Upper lobe of right lung (tissue), 1 donor: ENCODE results near the gene OLAH. TPM values are rescaled to one million over a fixed set of nuclear protein-coding genes. Genes with fewer than 3 reads are reported as not detected.

ENCODE experiments used
- ATAC-seq: fragments of 200-7000 bp; cut with Tn5 transposase; one replicate; pipeline ENCODE4 v1.9.1; 2020; ENCODE audit warnings: mild to moderate bottlenecking, moderate library complexity
- DNase-seq: peaks from one replicate; pipeline ENCODE4 v3.0.0-alpha.2; 2020
- H3K27ac ChIP-seq: fragments of 200-600 bp; one replicate; pipeline ENCODE4 v1.8.0; 2022
- H3K27me3 ChIP-seq: fragments of 200-600 bp; one replicate; pipeline ENCODE4 v1.8.0; 2022; ENCODE audit warnings: mild to moderate bottlenecking
- H3K36me3 ChIP-seq: fragments of 200-600 bp; one replicate; pipeline ENCODE4 v1.8.0; 2022
- H3K4me1 ChIP-seq: fragments of 200-600 bp; one replicate; pipeline ENCODE4 v1.8.0; 2022
- H3K4me3 ChIP-seq: fragments of 200-600 bp; one replicate; pipeline ENCODE4 v1.8.0; 2022; ENCODE audit warnings: mild to moderate bottlenecking
- H3K9me3 ChIP-seq: fragments of 200-600 bp; one replicate; pipeline ENCODE4 v1.8.0; 2022
- CTCF ChIP-seq: fragments of 200-600 bp; IDR thresholded peaks from one replicate; pipeline ENCODE4 v1.8.0; 2022; ENCODE audit warnings: antibody characterized with exemption
- intact Hi-C: fragments of 100-400 bp; cut with DNase I; formaldehyde crosslinking; loops from one replicate; pipeline ENCODE4 v1.11.0; 2022
- total RNA-seq: library from RNA; stranded (reverse); fragmentation: NEBNext Ultra II Directional; extraction: Animal tissue kit (Norgen Biotek cat#: 25700); gene quantifications from one replicate; pipeline ENCODE4 v1.2.1, GENCODE V29; 2021
- donor health status: DM: no; HTN: yes; CAD: no; lungs with severe emphysema.

Gene OLAH
- total RNA-seq, 1 donor from 2014 or later, result 0.93 TPM

- no peak for TF ChIP-seq CTCF
- intact Hi-C loops, result no loop called here
- H3K9me3 ChIP-seq, result no peaks in the 10 kb centered on the region
Measured at GRCh38 chr10:15060638-15061037, 16.9 kb downstream of the OLAH start.

GRCh38 chr10:15067154-15067553 lies 23.4 kb downstream of the OLAH start:
- no peak for DNase-seq
- no peak overlapping the region for H3K4me3 ChIP-seq
- intact Hi-C loops, result no loop called here
- no peaks in the 10 kb centered on the region for H3K9me3 ChIP-seq
- no peaks in the 10 kb centered on the region for H3K27me3 ChIP-seq
- no peak for ATAC-seq
- H3K4me1 ChIP-seq, result no peaks in the 10 kb centered on the region
- H3K36me3 ChIP-seq, result no peaks in the 10 kb centered on the region
- no peak for TF ChIP-seq CTCF
- H3K27ac ChIP-seq, result no peak overlapping the region

More at GRCh38 chr10:15060638-15061037, 16.9 kb downstream of the OLAH start:
- DNase-seq (no peak), ATAC-seq (no peak)
- H3K4me1 ChIP-seq, result no peaks in the 10 kb centered on the region
- no peaks in the 10 kb centered on the region for H3K36me3 ChIP-seq
- H3K4me3 ChIP-seq, result no peak overlapping the region
- H3K27ac ChIP-seq, result no peak overlapping the region
- no peaks in the 10 kb centered on the region for H3K27me3 ChIP-seq

- no peak for TF ChIP-seq CTCF
- DNase-seq (no peak), ATAC-seq (no peak)
- Histone ChIP-seq H3K27ac (no peak overlapping the region), H3K9me3 (no peaks in the 10 kb centered on the region), H3K4me3 (no peak overlapping the region), H3K27me3 (no peaks in the 10 kb centered on the region), H3K4me1 (no peaks in the 10 kb centered on the region), H3K36me3 (no peaks in the 10 kb centered on the region)
- intact Hi-C loops, result no loop called here
Measured at GRCh38 chr10:15068802-15069201, 25.1 kb downstream of the OLAH start.

GRCh38 chr10:15069230-15069629 lies 25.5 kb downstream of the OLAH start:
- Histone ChIP-seq H3K4me1 (no peaks in the 10 kb centered on the region), H3K9me3 (no peaks in the 10 kb centered on the region), H3K27me3 (no peaks in the 10 kb centered on the region), H3K4me3 (no peak overlapping the region), H3K36me3 (no peaks in the 10 kb centered on the region), H3K27ac (no peak overlapping the region)
- intact Hi-C loops, result no loop called here
- DNase-seq, result no peak
- TF ChIP-seq CTCF, result no peak
- ATAC-seq, result no peak

GRCh38 chr10:15072358-15072757 lies 28.6 kb downstream of the OLAH start:
- DNase-seq (no peak), ATAC-seq (no peak)
- Histone ChIP-seq H3K36me3 (no peaks in the 10 kb centered on the region), H3K27ac (no peak overlapping the region), H3K9me3 (no peaks in the 10 kb centered on the region), H3K4me3 (no peak overlapping the region), H3K27me3 (no peaks in the 10 kb centered on the region), H3K4me1 (no peaks in the 10 kb centered on the region)
- no peak for TF ChIP-seq CTCF
- intact Hi-C loops, result no loop called here

GRCh38 chr10:15075421-15075820 lies 31.7 kb downstream of the OLAH start:
- DNase-seq (no peak), ATAC-seq (no peak)
- intact Hi-C loops, result no loop called here
- Histone ChIP-seq H3K27me3 (no peaks in the 10 kb centered on the region), H3K36me3 (no peaks in the 10 kb centered on the region), H3K9me3 (no peaks in the 10 kb centered on the region), H3K27ac (no peak overlapping the region), H3K4me3 (no peak overlapping the region), H3K4me1 (no peaks in the 10 kb centered on the region)
- no peak for TF ChIP-seq CTCF
